ENCODE data around the gene CSRP1.

Gene CSRP1

GRCh38 chr1:201511941-201512539 lies 5.1 kb upstream of the CSRP1 start:
- DNase-seq = no peak

- no peak for DNase-seq
Measured at GRCh38 chr1:201511396-201511940, 4.5 kb upstream of the CSRP1 start.

- no peak for DNase-seq
Measured at GRCh38 chr1:201510734-201511133, 3.8 kb upstream of the CSRP1 start.

GRCh38 chr1:201509601-201510374 lies 2.9 kb upstream of the CSRP1 start:
- no peak for DNase-seq

- DNase-seq = no peak
Measured at GRCh38 chr1:201508809-201509208, 1.9 kb upstream of the CSRP1 start.

GRCh38 chr1:201507360-201507675 lies 395 bp upstream of the CSRP1 start:
- no peak for DNase-seq

- DNase-seq = no peak
Measured at GRCh38 chr1:201506092-201506491, 831 bp downstream of the CSRP1 start.

- DNase-seq = no peak
Measured at GRCh38 chr1:201505503-201505890, 1.4 kb downstream of the CSRP1 start.

- DNase-seq = no peak
Measured at GRCh38 chr1:201504799-201505502, 2.0 kb downstream of the CSRP1 start.

- no peak for DNase-seq
Measured at GRCh38 chr1:201504179-201504631, 2.7 kb downstream of the CSRP1 start.

- DNase-seq = no peak
Measured at GRCh38 chr1:201503397-201504176, 3.3 kb downstream of the CSRP1 start.

GRCh38 chr1:201502511-201502857 lies 4.4 kb downstream of the CSRP1 start:
- DNase-seq = no peak

GRCh38 chr1:201501812-201502510 lies 5.0 kb downstream of the CSRP1 start:
- no peak for DNase-seq

- DNase-seq = no peak
Measured at GRCh38 chr1:201501144-201501543, 5.8 kb downstream of the CSRP1 start.

- no peak for DNase-seq
Measured at GRCh38 chr1:201500670-201501120, 6.2 kb downstream of the CSRP1 start.

GRCh38 chr1:201499795-201500669 lies 6.9 kb downstream of the CSRP1 start:
- no peak for DNase-seq

- no peak for DNase-seq
Measured at GRCh38 chr1:201499191-201499590, 7.7 kb downstream of the CSRP1 start.

GRCh38 chr1:201498621-201499020 lies 8.3 kb downstream of the CSRP1 start:
- no peak for DNase-seq

- no peak for DNase-seq
Measured at GRCh38 chr1:201497935-201498509, 8.9 kb downstream of the CSRP1 start.

GRCh38 chr1:201496296-201496690 lies 10.6 kb downstream of the CSRP1 start:
- DNase-seq = no peak
